Trophoblast cell (in vitro differentiated cells and primary cell): Measurements from ENCODE around the gene TFCP2L1.

Experiments
- DNase-seq, 2 donors: peaks; one replicate each; pipeline ENCODE4 v3.0.0-alpha.2; 2016
- H2AFZ ChIP-seq: 2 replicates; pipeline ENCODE4 v1.6.1; 2013; ENCODE audit warnings: low read length, moderate library complexity, mild to moderate bottlenecking; ENCODE audit not compliant: insufficient read depth, poor library complexity
- H2AK5ac ChIP-seq: 2 replicates; pipeline ENCODE4 v1.6.1; 2013; ENCODE audit warnings: mild to moderate bottlenecking, low read length
- H2BK120ac ChIP-seq: 2 replicates; pipeline ENCODE4 v1.6.1; 2013; ENCODE audit warnings: low read length, mild to moderate bottlenecking, moderate library complexity; ENCODE audit not compliant: insufficient read depth, poor library complexity
- H2BK12ac ChIP-seq: 2 replicates; pipeline ENCODE4 v1.6.1; 2013; ENCODE audit warnings: mild to moderate bottlenecking, low read length, moderate library complexity
- H2BK5ac ChIP-seq: 2 replicates; pipeline ENCODE4 v1.6.1; 2013; ENCODE audit warnings: low read length, low read depth, moderate library complexity, mild to moderate bottlenecking; ENCODE audit not compliant: poor library complexity
- H3K14ac ChIP-seq: 2 replicates; pipeline ENCODE4 v1.6.1; 2013; ENCODE audit warnings: mild to moderate bottlenecking, low read length
- H3K18ac ChIP-seq: 2 replicates; pipeline ENCODE4 v1.6.1; 2013; ENCODE audit warnings: mild to moderate bottlenecking, low read length
- H3K23ac ChIP-seq: 2 replicates; pipeline ENCODE4 v1.6.1; 2013; ENCODE audit warnings: low read length
- H3K27ac ChIP-seq: 2 replicates; pipeline ENCODE4 v1.5.1; 2013; ENCODE audit warnings: low read depth, mild to moderate bottlenecking, inconsistent platforms, low read length, moderate library complexity
- H3K27me3 ChIP-seq: 2 replicates; pipeline ENCODE4 v1.6.1; 2013; ENCODE audit warnings: inconsistent platforms, mild to moderate bottlenecking, low read length, moderate library complexity; ENCODE audit not compliant: insufficient read depth
- H3K36me3 ChIP-seq, 2 experiments: 1 replicate in 1 of 2; 2 replicates in 1 of 2; pipeline ENCODE4 v1.6.1; 2013; ENCODE audit warnings: low read length in 2 of 2, mild to moderate bottlenecking in 2 of 2, moderate library complexity in 1 of 2; ENCODE audit not compliant: insufficient read depth in 2 of 2, control insufficient read depth in 1 of 2
- H3K4ac ChIP-seq: 2 replicates; pipeline ENCODE4 v1.6.1; 2013; ENCODE audit warnings: low read depth, mild to moderate bottlenecking, low read length, moderate library complexity
- H3K4me1 ChIP-seq, 2 experiments: 1 replicate in 1 of 2; 2 replicates in 1 of 2; pipeline ENCODE4 v1.6.1; 2013; ENCODE audit warnings: low read length in 2 of 2, mild to moderate bottlenecking in 2 of 2, moderate library complexity in 1 of 2; ENCODE audit not compliant: insufficient read depth in 2 of 2, control insufficient read depth in 1 of 2
- H3K4me2 ChIP-seq: 2 replicates; pipeline ENCODE4 v1.6.1; 2013; ENCODE audit warnings: inconsistent platforms, mild to moderate bottlenecking, low read length, moderate library complexity
- H3K4me3 ChIP-seq: 2 replicates; pipeline ENCODE4 v1.5.1; 2013; ENCODE audit warnings: mild to moderate bottlenecking, low read depth, low read length, inconsistent platforms
- H3K79me1 ChIP-seq: one replicate; pipeline ENCODE4 v1.6.1; 2013; ENCODE audit warnings: low read length
- H3K79me2 ChIP-seq: 2 replicates; pipeline ENCODE4 v1.6.1; 2013; ENCODE audit warnings: low read length, mild to moderate bottlenecking; ENCODE audit not compliant: control insufficient read depth, insufficient read depth, poor library complexity
- H3K9ac ChIP-seq: 2 replicates; pipeline ENCODE4 v1.6.1; 2013; ENCODE audit warnings: mild to moderate bottlenecking, low read length
- H3K9me3 ChIP-seq: 2 replicates; pipeline ENCODE4 v1.6.1; 2013; ENCODE audit warnings: low read depth, mild to moderate bottlenecking, control low read depth, inconsistent platforms, low read length; ENCODE audit not compliant: insufficient read depth
- H4K12ac ChIP-seq: 2 replicates; pipeline ENCODE4 v1.6.1; 2013; ENCODE audit warnings: low read depth, mild to moderate bottlenecking, low read length, moderate library complexity
- H4K8ac ChIP-seq: 2 replicates; pipeline ENCODE4 v1.6.1; 2013; ENCODE audit warnings: low read depth, mild to moderate bottlenecking, low read length, moderate library complexity
- H4K91ac ChIP-seq: one replicate; pipeline ENCODE4 v1.6.1; 2013; ENCODE audit warnings: low read depth, mild to moderate bottlenecking, low read length, moderate library complexity
- WGBS: extraction: QIAGEN DNeasy Blood & Tissue Kit; methylation state at CpG from one replicate; pipeline ENCODE4 v1.1.7; 2013; ENCODE audit warnings: missing lambda C conversion rate; ENCODE audit not compliant: insufficient read length, insufficient coverage; ENCODE audit errors: extremely low coverage; 5-methylcytosine and 5-hydroxymethylcytosine counted together

TFCP2L1 gene

DNA sequence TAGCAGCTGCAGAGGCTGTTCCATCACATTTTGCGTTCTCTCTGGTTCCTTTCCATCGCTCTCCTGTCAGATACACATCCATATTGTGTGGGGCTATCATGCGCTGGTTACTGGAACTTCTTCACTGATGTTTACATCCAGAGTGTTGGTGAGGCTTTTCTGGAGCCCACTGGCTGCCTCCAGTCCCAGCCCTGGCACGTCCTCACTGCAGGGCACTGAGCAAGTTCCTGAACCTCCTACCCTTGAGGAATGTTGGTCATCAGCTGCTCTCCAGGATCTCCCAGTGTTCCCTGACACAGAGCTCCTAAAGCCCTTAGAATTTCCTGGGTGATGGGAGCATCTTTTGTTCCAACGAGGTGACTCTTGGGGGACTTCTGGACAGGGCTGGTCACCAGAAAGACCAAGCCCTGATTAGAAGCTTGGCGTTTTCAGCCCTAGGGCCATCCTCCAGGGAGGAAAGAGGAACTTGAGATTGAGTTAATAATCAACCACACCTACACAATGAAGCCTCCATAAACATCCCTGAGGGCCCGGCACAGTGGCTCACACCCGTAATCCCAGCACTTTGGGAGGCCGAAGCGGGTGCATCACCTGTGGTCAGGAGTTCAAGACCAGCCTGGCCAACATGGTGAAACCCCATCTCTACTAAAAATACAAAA, 81.3 kb downstream of the TFCP2L1 start:
- no peak overlapping the region for H2AK5ac ChIP-seq
- H3K14ac ChIP-seq: no peak overlapping the region
- H3K79me2 ChIP-seq: no peaks in the 10 kb centered on the region
- no peaks in the 10 kb centered on the region for H3K36me3 ChIP-seq
- H4K91ac ChIP-seq: no peak overlapping the region
- no peak overlapping the region for H4K12ac ChIP-seq
- H2AFZ ChIP-seq: no peak overlapping the region
- no peaks in the 10 kb centered on the region for H3K4me1 ChIP-seq
- WGBS: no CpG with 5 or more reads among the region's 10 CpGs
- H3K27me3 ChIP-seq: no peaks in the 10 kb centered on the region
- no peak overlapping the region for H2BK5ac ChIP-seq
- H3K79me1 ChIP-seq: no peaks in the 10 kb centered on the region
- H3K4me3 ChIP-seq: no peak overlapping the region
- H3K9me3 ChIP-seq: peaks cover 3% of the 10 kb centered on the region
- H3K18ac ChIP-seq: no peak overlapping the region
- DNase-seq: no peak
- no peak overlapping the region for H3K27ac ChIP-seq
- H3K4me2 ChIP-seq: no peak overlapping the region
- no peak overlapping the region for H2BK12ac ChIP-seq
- H3K9ac ChIP-seq: no peak overlapping the region
- H2BK120ac ChIP-seq: no peak overlapping the region
- no peak overlapping the region for H3K23ac ChIP-seq
- H3K4ac ChIP-seq: no peak overlapping the region
- H4K8ac ChIP-seq: no peak overlapping the region

DNA sequence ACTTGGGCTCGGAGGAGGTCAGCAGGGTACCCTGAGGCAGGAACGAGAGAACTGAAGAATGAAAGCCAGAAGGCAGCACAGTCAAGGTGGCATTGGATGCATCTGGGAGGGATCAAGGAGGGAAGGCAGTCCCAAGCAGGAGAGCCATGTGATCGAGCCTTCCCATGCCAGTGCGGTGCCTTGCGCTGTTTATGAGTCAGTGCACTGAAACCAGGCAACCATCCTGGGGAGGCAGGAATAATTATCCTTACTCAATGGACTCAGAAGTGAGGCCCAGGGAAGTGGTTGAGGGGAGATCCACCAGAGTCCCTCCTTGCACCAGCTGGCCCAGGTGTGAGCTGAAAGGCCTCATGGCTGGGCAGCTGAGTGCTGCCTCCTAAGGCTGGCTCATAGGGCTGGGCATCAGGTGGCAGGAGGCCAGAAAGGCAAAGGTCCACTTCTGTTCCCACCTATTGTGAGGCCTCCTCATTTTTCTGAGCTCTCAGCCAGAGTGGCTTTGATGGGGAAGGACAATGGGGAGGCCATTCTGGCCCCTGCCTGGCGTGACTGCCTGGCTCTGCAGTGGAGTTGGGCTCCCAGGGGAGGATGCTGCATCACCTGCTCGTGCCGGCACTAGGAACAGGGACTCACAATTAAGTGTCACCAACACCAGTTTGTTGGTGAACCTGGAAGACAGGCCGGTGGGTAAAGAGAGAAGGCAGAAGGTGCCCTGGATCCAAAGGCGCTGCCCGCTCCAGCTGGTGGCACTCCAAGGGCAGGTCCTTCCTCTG, 82.3 kb downstream of the TFCP2L1 start:
- Histone ChIP-seq H3K79me2 (no peaks in the 10 kb centered on the region), H3K18ac (no peak overlapping the region), H3K9ac (no peak overlapping the region), H4K12ac (no peak overlapping the region), H3K4me2 (no peak overlapping the region), H3K23ac (no peak overlapping the region), H3K4me3 (no peak overlapping the region), H2AK5ac (no peak overlapping the region), H3K27ac (no peak overlapping the region), H4K91ac (no peak overlapping the region), H3K14ac (no peak overlapping the region), H3K36me3 (no peaks in the 10 kb centered on the region), H2BK5ac (no peak overlapping the region), H3K4me1 (no peaks in the 10 kb centered on the region), H3K27me3 (no peaks in the 10 kb centered on the region), H3K9me3 (peaks cover 3% of the 10 kb centered on the region), H2BK12ac (no peak overlapping the region), H4K8ac (no peak overlapping the region), H2BK120ac (no peak overlapping the region), H3K79me1 (no peaks in the 10 kb centered on the region), H3K4ac (no peak overlapping the region), H2AFZ (no peak overlapping the region)
- DNase-seq: peak in 1 of 2 donors; percentile 4
- no CpG with 5 or more reads among the region's 11 CpGs for WGBS

DNA sequence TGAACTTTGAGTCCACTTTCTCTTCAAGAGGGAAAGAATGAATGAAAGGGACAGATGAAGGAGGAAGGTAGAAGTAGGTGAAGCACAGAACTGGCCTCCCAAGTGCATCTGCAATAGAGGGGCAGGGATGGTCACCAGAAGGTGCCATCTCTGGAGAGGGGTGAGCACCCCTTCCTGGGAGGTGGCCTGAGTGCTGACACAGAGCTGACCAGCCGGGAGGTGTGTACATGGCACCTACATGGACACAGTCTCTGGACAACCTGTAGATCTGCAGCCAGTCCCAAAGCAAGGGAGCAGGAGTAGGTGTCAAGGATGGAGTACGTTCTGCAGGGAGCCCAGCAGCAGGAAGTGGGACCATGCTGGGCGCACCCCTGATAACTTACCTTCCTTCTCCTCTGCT, 83.2 kb downstream of the TFCP2L1 start:
- Histone ChIP-seq H4K91ac (no peak overlapping the region), H3K14ac (no peak overlapping the region), H3K27me3 (no peaks in the 10 kb centered on the region), H3K23ac (no peak overlapping the region), H3K18ac (no peak overlapping the region), H3K9me3 (peaks cover 3% of the 10 kb centered on the region), H3K4me1 (peaks cover 0 to 1% of the 10 kb centered on the region in 2 experiments), H2BK5ac (no peak overlapping the region), H4K12ac (no peak overlapping the region), H3K4me3 (no peak overlapping the region), H3K4ac (no peak overlapping the region), H3K79me2 (no peaks in the 10 kb centered on the region), H2BK120ac (no peak overlapping the region), H4K8ac (no peak overlapping the region), H2AK5ac (no peak overlapping the region), H3K4me2 (no peak overlapping the region), H3K79me1 (no peaks in the 10 kb centered on the region), H3K27ac (no peak overlapping the region), H3K9ac (no peak overlapping the region), H3K36me3 (no peaks in the 10 kb centered on the region), H2BK12ac (no peak overlapping the region), H2AFZ (no peak overlapping the region)
- WGBS: no CpG with 5 or more reads among the region's 3 CpGs
- DNase-seq: no peak

DNA sequence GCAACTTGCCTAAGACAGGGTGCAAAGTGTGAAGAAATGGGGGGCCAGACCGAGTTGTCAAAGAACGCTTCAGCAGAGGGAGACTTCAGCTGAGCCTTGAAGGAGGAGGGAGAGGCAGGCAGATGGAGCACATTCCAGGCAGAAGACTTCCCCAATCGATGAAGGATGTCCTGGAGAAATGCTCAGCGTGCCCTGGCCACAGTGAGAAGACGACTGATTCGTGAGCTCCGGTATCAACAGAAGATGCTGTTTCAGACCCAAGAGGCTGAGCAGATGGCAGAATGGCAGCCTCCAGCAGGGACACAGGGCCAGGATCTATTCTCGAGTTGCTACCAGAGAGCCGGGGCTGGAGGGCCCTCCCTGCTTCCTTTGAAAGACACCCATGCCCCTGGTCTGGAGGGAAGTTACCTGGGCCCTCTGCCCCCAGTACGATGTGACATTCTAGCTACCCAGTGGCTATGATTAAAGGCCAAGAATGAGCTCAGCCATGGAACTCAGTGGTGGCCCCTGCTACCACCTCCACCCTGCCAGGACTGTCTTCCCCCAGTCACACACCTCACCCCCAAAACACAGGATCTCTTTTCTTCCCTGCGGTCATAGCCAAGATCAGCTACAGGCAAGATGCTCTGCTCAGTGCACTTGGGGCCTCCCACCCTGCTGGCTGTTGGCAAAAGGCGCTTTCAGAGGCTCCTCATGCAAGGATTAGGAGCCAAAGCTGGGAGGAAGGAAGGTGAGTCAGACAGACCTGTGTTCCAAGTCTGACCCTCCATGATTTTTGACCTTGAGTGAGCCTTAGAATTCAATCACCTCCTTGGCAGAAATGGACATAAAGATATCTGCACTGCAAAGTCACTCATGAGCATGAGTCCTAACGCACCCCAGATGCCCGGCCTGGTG, 84.3 kb downstream of the TFCP2L1 start:
- Histone ChIP-seq H3K36me3 (no peaks in the 10 kb centered on the region), H3K27me3 (no peaks in the 10 kb centered on the region), H3K4me2 (no peak overlapping the region), H3K14ac (no peak overlapping the region), H3K18ac (no peak overlapping the region), H4K12ac (no peak overlapping the region), H3K9me3 (peaks cover 3% of the 10 kb centered on the region), H3K79me2 (no peaks in the 10 kb centered on the region), H3K4me3 (no peak overlapping the region), H3K4ac (no peak overlapping the region), H4K8ac (no peak overlapping the region), H3K79me1 (no peaks in the 10 kb centered on the region), H3K9ac (no peak overlapping the region), H4K91ac (no peak overlapping the region), H2AK5ac (no peak overlapping the region), H2BK12ac (no peak overlapping the region), H3K4me1 (peaks cover 0 to 1% of the 10 kb centered on the region in 2 experiments), H2BK5ac (no peak overlapping the region), H2AFZ (no peak overlapping the region), H3K27ac (no peak overlapping the region), H3K23ac (no peak overlapping the region), H2BK120ac (no peak overlapping the region)
- no peak for DNase-seq
- no CpG with 5 or more reads among the region's 14 CpGs for WGBS
